H1 (cell line): ENCODE data around the gene DKKL1. TPM values are rescaled to one million over a fixed set of nuclear protein-coding genes. Genes with fewer than 3 reads are reported as not detected.

ENCODE experiments used
- CTCF ChIA-PET: fragments of 300-600 bp; sonication (Branson Sonifier 250); formaldehyde crosslinking; loops from one replicate; lab custom pipeline; 2021; ENCODE audit not compliant: partially characterized antibody; lab: Charles Lee
- POLR2A ChIA-PET: fragments of 300-600 bp; sonication (Branson Sonifier 250); formaldehyde crosslinking; loops from one replicate; lab custom pipeline; 2021; ENCODE audit warnings: inconsistent platforms; ENCODE audit not compliant: partially characterized antibody; lab: Charles Lee
- DNase-seq, 2 experiments: peaks; one replicate each; pipeline versions ENCODE4 v3.0.0 to v3.0.0-alpha.2; 2010 to 2022; ENCODE audit warnings: low spot score in 2 of 2, low read depth in 1 of 2, mixed read lengths in 1 of 2
- FAIRE-seq: peaks from 2 replicates; lab custom pipeline; 2011; peaks lifted over from hg19 to GRCh38; lab: Jason Lieb, UNC
- H2AFZ ChIP-seq: 2 replicates; pipeline ENCODE4 v1.8.1; 2012; ENCODE audit warnings: low read length, inconsistent platforms
- H2AK5ac ChIP-seq: 2 replicates; pipeline ENCODE4 v1.6.1; 2013; ENCODE audit warnings: low read depth, low read length
- H2BK120ac ChIP-seq: replicated peaks from 2 replicates; pipeline ENCODE3; 2013; ENCODE audit warnings: low read depth, low read length, inconsistent platforms
- H2BK12ac ChIP-seq: 2 replicates; pipeline ENCODE4 v1.6.1; 2013; ENCODE audit warnings: low read depth, low read length
- H2BK15ac ChIP-seq: 2 replicates; pipeline ENCODE4 v1.6.1; 2013; ENCODE audit warnings: low read length
- H2BK20ac ChIP-seq: 2 replicates; pipeline ENCODE4 v1.6.1; 2013; ENCODE audit warnings: low read length
- H2BK5ac ChIP-seq: 2 replicates; pipeline ENCODE4 v1.6.1; 2013; ENCODE audit warnings: low read depth, low read length
- H3K14ac ChIP-seq: 2 replicates; pipeline ENCODE4 v1.6.1; 2013; ENCODE audit warnings: inconsistent platforms; ENCODE audit not compliant: insufficient read length
- H3K18ac ChIP-seq: 2 replicates; pipeline ENCODE4 v1.6.1; 2013; ENCODE audit warnings: low read length; ENCODE audit errors: extremely low read depth
- H3K23ac ChIP-seq: 2 replicates; pipeline ENCODE4 v1.6.1; 2013; ENCODE audit warnings: inconsistent platforms; ENCODE audit not compliant: insufficient read length
- H3K23me2 ChIP-seq: 2 replicates; pipeline ENCODE4 v1.6.1; 2013; ENCODE audit warnings: low read depth, low read length
- H3K27ac ChIP-seq: 2 replicates; pipeline ENCODE4 v1.6.1; 2011; ENCODE audit warnings: low read depth, low read length, inconsistent platforms
- H3K27me3 ChIP-seq, 4 experiments: replicated peaks in 1 of 4; 1 replicate in 1 of 4; 2 replicates in 3 of 4; pipeline versions ENCODE4 v1.6.1 to v1.8.1; 2011 to 2013; ENCODE audit warnings: low read length in 3 of 4, mild to moderate bottlenecking in 3 of 4, inconsistent platforms in 2 of 4, mixed read lengths in 2 of 4, moderate library complexity in 1 of 4; ENCODE audit not compliant: control insufficient read depth in 3 of 4, insufficient read depth in 3 of 4; ENCODE audit errors: extremely low read depth in 1 of 4
- H3K36me3 ChIP-seq, 4 experiments: 2 replicates each; pipeline versions ENCODE4 v1.6.1 to v1.8.1; 2011 to 2013; ENCODE audit warnings: mild to moderate bottlenecking in 4 of 4, low read length in 3 of 4, moderate library complexity in 2 of 4, control low read depth in 1 of 4, inconsistent platforms in 1 of 4; ENCODE audit not compliant: insufficient read depth in 4 of 4, control insufficient read depth in 2 of 4
- H3K4ac ChIP-seq: replicated peaks from 2 replicates; pipeline ENCODE3; 2013; ENCODE audit warnings: low read length, low read depth, mixed read lengths, inconsistent platforms; ENCODE audit not compliant: insufficient read length
- H3K4me1 ChIP-seq, 4 experiments: replicated peaks in 1 of 4; 1 replicate in 1 of 4; 2 replicates in 3 of 4; pipeline versions ENCODE4 v1.6.1 to v1.8.1; 2011 to 2013; ENCODE audit warnings: low read length in 3 of 4, inconsistent platforms in 2 of 4, mixed read lengths in 1 of 4; ENCODE audit not compliant: insufficient read depth in 4 of 4, control insufficient read depth in 3 of 4
- H3K4me2 ChIP-seq, 2 experiments: 2 replicates each; pipeline versions ENCODE4 v1.6.1 to v1.8.1; 2011 to 2013; ENCODE audit warnings: low read depth in 2 of 2, low read length in 2 of 2, control low read depth in 1 of 2, inconsistent platforms in 1 of 2, mild to moderate bottlenecking in 1 of 2; ENCODE audit not compliant: insufficient read depth in 1 of 2
- H3K4me3 ChIP-seq, 4 experiments: fragments of 200-600, 300-600 bp in 1 of 4; sonication (generic), shearing (Covaris generic), sonication (Bioruptor Twin) in 1 of 4; 2 replicates each; pipeline versions ENCODE4 v1.5.1 to v1.8.1; 2011 to 2016; ENCODE audit warnings: low read length in 4 of 4, low read depth in 3 of 4, control low read depth in 2 of 4, inconsistent platforms in 2 of 4, mild to moderate bottlenecking in 2 of 4, mixed read lengths in 1 of 4, moderate library complexity in 1 of 4; ENCODE audit not compliant: insufficient read depth in 2 of 4; ENCODE audit errors: extremely low read depth in 1 of 4
- H3K56ac ChIP-seq: replicated peaks from 2 replicates; pipeline ENCODE3; 2013; ENCODE audit warnings: low read depth, mild to moderate bottlenecking, mixed read lengths, low read length, inconsistent platforms; ENCODE audit not compliant: insufficient read length
- H3K79me1 ChIP-seq: 2 replicates; pipeline ENCODE4 v1.6.1; 2013; ENCODE audit warnings: low read depth, low read length, control low read depth
- H3K79me2 ChIP-seq, 2 experiments: 2 replicates each; pipeline versions ENCODE4 v1.6.1 to v1.8.1; 2012 to 2013; ENCODE audit warnings: low read length in 2 of 2, mild to moderate bottlenecking in 2 of 2, inconsistent platforms in 1 of 2; ENCODE audit not compliant: insufficient read depth in 2 of 2, control insufficient read depth in 1 of 2
- H3K9ac ChIP-seq, 4 experiments: replicated peaks in 1 of 4; 1 replicate in 1 of 4; 2 replicates in 3 of 4; pipeline versions ENCODE4 v1.6.1 to v1.8.1; 2011 to 2013; ENCODE audit warnings: low read depth in 3 of 4, low read length in 3 of 4, control low read depth in 2 of 4, mild to moderate bottlenecking in 2 of 4, moderate library complexity in 2 of 4, inconsistent platforms in 1 of 4; ENCODE audit errors: extremely low read depth in 1 of 4
- H3K9me3 ChIP-seq, 2 experiments: 2 replicates each; pipeline versions ENCODE4 v1.6.1 to v1.8.1; 2012 to 2013; ENCODE audit warnings: mild to moderate bottlenecking in 2 of 2, moderate library complexity in 2 of 2, control low read depth in 1 of 2, inconsistent platforms in 1 of 2, low read depth in 1 of 2, low read length in 1 of 2, mixed read lengths in 1 of 2; ENCODE audit not compliant: insufficient read depth in 2 of 2
- H4K20me1 ChIP-seq, 2 experiments: replicated peaks in 1 of 2; 2 replicates each; pipeline versions ENCODE3 to v1.8.1; 2011 to 2013; ENCODE audit warnings: inconsistent platforms in 2 of 2, low read length in 2 of 2, mild to moderate bottlenecking in 1 of 2; ENCODE audit not compliant: insufficient read depth in 2 of 2, control insufficient read depth in 1 of 2
- H4K5ac ChIP-seq: 2 replicates; pipeline ENCODE4 v1.6.1; 2013; ENCODE audit warnings: low read length, low read depth, mixed read lengths, inconsistent platforms; ENCODE audit not compliant: insufficient read length
- H4K8ac ChIP-seq: 2 replicates; pipeline ENCODE4 v1.8.0; 2013; ENCODE audit warnings: mild to moderate bottlenecking, moderate library complexity, low read length, inconsistent platforms; ENCODE audit not compliant: insufficient read depth; ENCODE audit errors: extremely low read depth
- H4K91ac ChIP-seq: replicated peaks from 2 replicates; pipeline ENCODE3; 2013; ENCODE audit warnings: low read length, mixed read lengths, inconsistent platforms; ENCODE audit not compliant: insufficient read length
- MAFK ChIP-seq: IDR thresholded peaks from 2 replicates; pipeline ENCODE4 v1.6.1; 2012; ENCODE audit warnings: low read depth, mild to moderate bottlenecking, improper control_type of control experiment, low read length
- ZNF274 ChIP-seq: IDR thresholded peaks from 2 replicates; pipeline ENCODE4 v1.7.0; 2012; ENCODE audit warnings: low read length, borderline replicate concordance; ENCODE audit errors: extremely low read depth
- WGBS, 2 experiments: shearing (Covaris generic) in 1 of 2; methylation state at CpG; one replicate each; pipeline versions ENCODE4 v1.1.6 to v1.1.7; 2013 to 2015; ENCODE audit warnings: low lambda C conversion rate in 2 of 2, mixed read lengths in 2 of 2, inconsistent platforms in 1 of 2, low coverage in 1 of 2, missing lambda C conversion rate in 1 of 2; ENCODE audit not compliant: insufficient replicate concordance in 2 of 2, insufficient coverage in 1 of 2, insufficient read length in 1 of 2; ENCODE audit errors: extremely low coverage in 1 of 2, missing lambda C conversion rate in 1 of 2; 5-methylcytosine and 5-hydroxymethylcytosine counted together
- polyA plus RNA-seq, 7 experiments: library from polyadenylated mRNA; depleted of rRNA in 3 of 7; stranded (reverse) in 5 of 7; unstranded in 2 of 7; fragments of >200 nt in 5 of 7; fragments of 200-250 nt in 2 of 7; gene quantifications; 1 replicate in 5 of 7; 2 replicates in 1 of 7; 4 replicates in 1 of 7; pipeline versions ENCODE4 v1.2.1 to v1.2.3, GENCODE V29; 2011 to 2013; ENCODE audit warnings: missing spikeins in 2 of 7, mixed read lengths in 2 of 7
- total RNA-seq: library from RNA; stranded (reverse); fragmentation: NEBNext Ultra II Directional; extraction: Animal tissue kit (Norgen Biotek cat#: 25700); gene quantifications from 2 replicates; pipeline ENCODE4 v1.2.1, GENCODE V29; 2021

DKKL1 gene
- total and polyA plus RNA-seq, 2 of the 8 experiments (the other 6 are each of a cell fraction or from before 2014, with no cell fraction given) = 2.6 to 6.8 TPM

- Histone ChIP-seq H4K91ac (no peak overlapping the region), H3K27ac (no peak overlapping the region), H3K9me3 (peaks cover 0 to 7% of the 10 kb centered on the region in 2 experiments; a peak in 3 of 4 replicates), H3K27me3 (no peaks in the 10 kb centered on the region), H3K4me2 (no peak overlapping the region), H3K4ac (no peak overlapping the region), H3K23ac (no peak overlapping the region), H3K4me1 (no peaks in the 10 kb centered on the region), H3K56ac (no peak overlapping the region), H3K36me3 (no peaks in the 10 kb centered on the region), H3K14ac (no peak overlapping the region), H4K5ac (no peak overlapping the region), H4K8ac (no peak overlapping the region), H2BK12ac (no peak overlapping the region), H2BK120ac (no peak overlapping the region), H2AFZ (no peak overlapping the region), H4K20me1 (no peaks in the 10 kb centered on the region), H2AK5ac (no peak overlapping the region), H3K4me3 (no peak overlapping the region), H3K23me2 (no peaks in the 10 kb centered on the region), H3K9ac (no peak overlapping the region), H2BK5ac (no peak overlapping the region), H3K79me2 (no peaks in the 10 kb centered on the region), H3K18ac (no peak overlapping the region), H2BK20ac (no peak overlapping the region), H3K79me1 (no peaks in the 10 kb centered on the region), H2BK15ac (no peak overlapping the region)
- TF ChIP-seq ZNF274 (no peak), MAFK (peak; percentile 14; the same call in 1 of the 2 replicates)
- no peak for FAIRE-seq
- POLR2A ChIA-PET = no interaction called here
- no peak for DNase-seq
- WGBS, 2 experiments = 71% methylated on average over 1 of the region's 1 CpG; no CpG with 5 or more reads in 1 of the 2 experiments
- CTCF ChIA-PET = interaction anchor here (0.5 to 2.0 kb wide), 5 partner anchors 8 to 90 kb away, joined by 3 to 11 read pairs (median 3); partner anchors contain the start of gene FLT3LG
Observed at GRCh38 chr19:49383599-49383998, 19.9 kb downstream of the DKKL1 start.
